Measurements from ENCODE around the gene SPACA7. TPM values are rescaled to one million over a fixed set of nuclear protein-coding genes. Genes with fewer than 3 reads are reported as not detected.

The SPACA7 gene
- total RNA-seq, 2 experiments from 2014 or later: not detected

- no peak for DNase-seq
- H3K27ac Mint-ChIP-seq: no peak overlapping the region
- ChIA-PET CTCF (no interaction called here), POLR2A (no interaction called here)
- no peak overlapping the region for H3K4me3 Mint-ChIP-seq
- no peaks in the 10 kb centered on the region for H3K4me1 Mint-ChIP-seq
- H3K27me3 Mint-ChIP-seq: peaks cover 28% of the 10 kb centered on the region
- no peaks in the 10 kb centered on the region for H3K9me3 Mint-ChIP-seq
- no peaks in the 10 kb centered on the region for H3K36me3 Mint-ChIP-seq (ENCODE audit: low read depth)
These were observed 33.3 kb upstream of the SPACA7 start for GRCh38 chr13:112342841-112343361.

GRCh38 chr13:112343591-112343990, 32.6 kb upstream of the SPACA7 start:
- H3K27me3 Mint-ChIP-seq: peaks cover 34% of the 10 kb centered on the region
- no peak overlapping the region for H3K4me3 Mint-ChIP-seq
- H3K9me3 Mint-ChIP-seq: no peaks in the 10 kb centered on the region
- ChIA-PET POLR2A (no interaction called here), CTCF (no interaction called here)
- DNase-seq: no peak
- no peaks in the 10 kb centered on the region for H3K36me3 Mint-ChIP-seq (ENCODE audit: low read depth)
- no peak overlapping the region for H3K27ac Mint-ChIP-seq
- no peaks in the 10 kb centered on the region for H3K4me1 Mint-ChIP-seq

GRCh38 chr13:112345826-112346172, 30.4 kb upstream of the SPACA7 start:
- CTCF ChIA-PET: no interaction called here
- Mint-ChIP-seq H3K36me3 (ENCODE audit: low read depth) (no peaks in the 10 kb centered on the region), H3K4me1 (no peaks in the 10 kb centered on the region), H3K4me3 (no peak overlapping the region), H3K27ac (no peak overlapping the region), H3K9me3 (no peaks in the 10 kb centered on the region), H3K27me3 (peaks cover 36% of the 10 kb centered on the region)
- no peak for DNase-seq
- POLR2A ChIA-PET: no interaction called here

- CTCF ChIA-PET: no interaction called here
- Mint-ChIP-seq H3K9me3 (no peaks in the 10 kb centered on the region), H3K4me1 (no peaks in the 10 kb centered on the region), H3K27ac (no peak overlapping the region), H3K36me3 (ENCODE audit: low read depth) (no peaks in the 10 kb centered on the region), H3K27me3 (peaks cover 36% of the 10 kb centered on the region), H3K4me3 (no peak overlapping the region)
- no peak for DNase-seq
- POLR2A ChIA-PET: no interaction called here
These were observed 29.8 kb upstream of the SPACA7 start for GRCh38 chr13:112346173-112346898.

GRCh38 chr13:112346899-112347229, 29.3 kb upstream of the SPACA7 start:
- ChIA-PET CTCF (no interaction called here), POLR2A (no interaction called here)
- Mint-ChIP-seq H3K4me1 (no peaks in the 10 kb centered on the region), H3K4me3 (no peak overlapping the region), H3K36me3 (ENCODE audit: low read depth) (no peaks in the 10 kb centered on the region), H3K27ac (no peak overlapping the region), H3K9me3 (no peaks in the 10 kb centered on the region), H3K27me3 (peaks cover 36% of the 10 kb centered on the region)
- no peak for DNase-seq

- no peak overlapping the region for H3K27ac Mint-ChIP-seq
- no peaks in the 10 kb centered on the region for H3K9me3 Mint-ChIP-seq
- ChIA-PET CTCF (no interaction called here), POLR2A (no interaction called here)
- no peak overlapping the region for H3K4me3 Mint-ChIP-seq
- H3K36me3 Mint-ChIP-seq (ENCODE audit: low read depth): no peaks in the 10 kb centered on the region
- peaks cover 36% of the 10 kb centered on the region for H3K27me3 Mint-ChIP-seq
- no peaks in the 10 kb centered on the region for H3K4me1 Mint-ChIP-seq
- DNase-seq: no peak
These were observed 28.2 kb upstream of the SPACA7 start for GRCh38 chr13:112347986-112348385.

GRCh38 chr13:112348642-112349345, 27.4 kb upstream of the SPACA7 start:
- ChIA-PET POLR2A (no interaction called here), CTCF (no interaction called here)
- DNase-seq: no peak
- Mint-ChIP-seq H3K27ac (no peak overlapping the region), H3K9me3 (no peaks in the 10 kb centered on the region), H3K4me1 (no peaks in the 10 kb centered on the region), H3K36me3 (ENCODE audit: low read depth) (no peaks in the 10 kb centered on the region), H3K27me3 (peaks cover 36% of the 10 kb centered on the region), H3K4me3 (no peak overlapping the region)

GRCh38 chr13:112349681-112350080, 26.5 kb upstream of the SPACA7 start:
- Mint-ChIP-seq H3K27ac (no peak overlapping the region), H3K27me3 (peaks cover 34% of the 10 kb centered on the region), H3K4me1 (no peaks in the 10 kb centered on the region), H3K36me3 (ENCODE audit: low read depth) (no peaks in the 10 kb centered on the region), H3K4me3 (no peak overlapping the region), H3K9me3 (no peaks in the 10 kb centered on the region)
- DNase-seq: no peak
- ChIA-PET POLR2A (no interaction called here), CTCF (no interaction called here)

- Mint-ChIP-seq H3K27me3 (peaks cover 29% of the 10 kb centered on the region), H3K36me3 (ENCODE audit: low read depth) (no peaks in the 10 kb centered on the region), H3K4me1 (no peaks in the 10 kb centered on the region), H3K27ac (no peak overlapping the region), H3K9me3 (no peaks in the 10 kb centered on the region), H3K4me3 (no peak overlapping the region)
- POLR2A ChIA-PET: no interaction called here
- CTCF ChIA-PET: no interaction called here
- DNase-seq: no peak
These were observed 25.9 kb upstream of the SPACA7 start for GRCh38 chr13:112350300-112350699.

- no peak for DNase-seq
- Mint-ChIP-seq H3K4me3 (no peak overlapping the region), H3K36me3 (ENCODE audit: low read depth) (no peaks in the 10 kb centered on the region), H3K9me3 (no peaks in the 10 kb centered on the region), H3K4me1 (no peaks in the 10 kb centered on the region), H3K27ac (no peak overlapping the region), H3K27me3 (peaks cover 15% of the 10 kb centered on the region)
- POLR2A ChIA-PET: no interaction called here
- CTCF ChIA-PET: no interaction called here
These were observed 24.3 kb upstream of the SPACA7 start for GRCh38 chr13:112351825-112352224.

- H3K27ac Mint-ChIP-seq: no peak overlapping the region
- H3K36me3 Mint-ChIP-seq (ENCODE audit: low read depth): no peaks in the 10 kb centered on the region
- POLR2A ChIA-PET: no interaction called here
- no peak for DNase-seq
- no peaks in the 10 kb centered on the region for H3K27me3 Mint-ChIP-seq
- H3K9me3 Mint-ChIP-seq: peaks cover 8% of the 10 kb centered on the region
- no peaks in the 10 kb centered on the region for H3K4me1 Mint-ChIP-seq
- CTCF ChIA-PET: no interaction called here
- H3K4me3 Mint-ChIP-seq: no peak overlapping the region
These were observed 22.3 kb upstream of the SPACA7 start for GRCh38 chr13:112353856-112354255.

GRCh38 chr13:112354330-112355273, 21.6 kb upstream of the SPACA7 start:
- CTCF ChIA-PET: no interaction called here

GRCh38 chr13:112355274-112355838, 20.8 kb upstream of the SPACA7 start:
- no peaks in the 10 kb centered on the region for H3K36me3 Mint-ChIP-seq (ENCODE audit: low read depth)
- no peaks in the 10 kb centered on the region for H3K27me3 Mint-ChIP-seq
- POLR2A ChIA-PET: no interaction called here
- CTCF ChIA-PET: no interaction called here
- H3K9me3 Mint-ChIP-seq: peaks cover 8% of the 10 kb centered on the region
- H3K27ac Mint-ChIP-seq: no peak overlapping the region
- H3K4me1 Mint-ChIP-seq: no peaks in the 10 kb centered on the region
- H3K4me3 Mint-ChIP-seq: no peak overlapping the region
- no peak for DNase-seq

More at GRCh38 chr13:112354330-112355273, 21.6 kb upstream of the SPACA7 start:
- no peaks in the 10 kb centered on the region for H3K27me3 Mint-ChIP-seq
- peaks cover 8% of the 10 kb centered on the region for H3K9me3 Mint-ChIP-seq
- POLR2A ChIA-PET: no interaction called here
- no peak overlapping the region for H3K27ac Mint-ChIP-seq
- H3K36me3 Mint-ChIP-seq (ENCODE audit: low read depth): no peaks in the 10 kb centered on the region
- DNase-seq: no peak
- no peaks in the 10 kb centered on the region for H3K4me1 Mint-ChIP-seq
- H3K4me3 Mint-ChIP-seq: no peak overlapping the region
